GM21529 (cell line): Measurements from ENCODE around the gene SLC2A2.
"Not testable (repeated sequence)": the region's sequence is repeated elsewhere in the genome, so short reads cannot be mapped to it uniquely, and the experiment has no call there.

Experiments used
- ATAC-seq: cut with Tn5 transposase; IDR thresholded peaks from one replicate; pipeline ENCODE4 v1.9.1; 2021; ENCODE audit not compliant: unreplicated experiment

SLC2A2 gene

DNA sequence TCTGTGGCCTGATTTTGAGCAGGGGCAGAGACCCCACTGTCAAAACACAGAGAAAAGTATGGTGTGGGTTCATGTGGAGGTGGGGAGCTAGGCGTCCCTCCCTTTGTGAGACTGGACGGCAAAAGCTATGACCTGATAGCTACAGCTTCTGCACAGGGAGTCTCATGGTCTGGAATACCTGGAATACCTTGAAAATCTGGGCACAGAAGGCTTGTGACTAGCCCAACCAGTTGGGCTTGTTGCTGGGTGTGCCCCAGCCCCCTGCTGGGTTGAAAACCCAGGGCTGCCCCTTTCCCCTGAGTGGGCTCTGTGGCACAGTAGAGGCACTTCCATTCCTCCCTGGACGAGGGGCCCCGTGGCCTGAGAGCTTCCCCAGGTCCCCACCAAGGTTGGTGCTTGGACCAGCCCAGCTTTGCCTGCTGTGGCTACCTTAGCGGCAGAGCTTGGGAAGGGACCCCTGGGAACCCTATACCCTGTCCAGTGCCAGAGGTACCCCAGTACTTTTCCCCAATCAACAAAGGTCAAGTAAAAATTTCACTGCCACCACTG lies 37.3 kb downstream of the SLC2A2 start:
- no peak for ATAC-seq

- no peak for ATAC-seq
Measured at GRCh38 chr3:170988378-170988777, 38.1 kb downstream of the SLC2A2 start.

GRCh38 chr3:170985304-170985703 lies 41.2 kb downstream of the SLC2A2 start:
- no peak for ATAC-seq

- peak; percentile 96 for ATAC-seq
Measured at GRCh38 chr3:170982733-170983132, 43.8 kb downstream of the SLC2A2 start.

DNA sequence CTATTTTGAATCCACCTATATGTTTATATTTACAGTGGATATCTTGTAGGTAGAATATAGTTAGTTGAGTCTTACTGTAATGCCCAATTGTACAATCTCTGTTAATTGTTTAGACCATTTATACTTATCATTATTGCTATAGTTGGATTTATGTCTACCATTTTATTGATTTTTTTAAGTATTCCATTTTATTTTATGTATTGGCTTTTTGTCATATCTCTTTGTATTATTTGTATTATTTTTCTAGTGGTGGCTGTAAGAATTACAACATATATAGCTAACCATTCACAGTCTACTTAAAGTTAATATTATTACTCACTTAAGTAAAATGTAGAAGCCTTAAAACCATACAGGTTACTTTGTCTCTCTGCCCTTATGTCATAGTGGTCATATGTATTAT lies 46.1 kb downstream of the SLC2A2 start:
- ATAC-seq, result no peak

DNA sequence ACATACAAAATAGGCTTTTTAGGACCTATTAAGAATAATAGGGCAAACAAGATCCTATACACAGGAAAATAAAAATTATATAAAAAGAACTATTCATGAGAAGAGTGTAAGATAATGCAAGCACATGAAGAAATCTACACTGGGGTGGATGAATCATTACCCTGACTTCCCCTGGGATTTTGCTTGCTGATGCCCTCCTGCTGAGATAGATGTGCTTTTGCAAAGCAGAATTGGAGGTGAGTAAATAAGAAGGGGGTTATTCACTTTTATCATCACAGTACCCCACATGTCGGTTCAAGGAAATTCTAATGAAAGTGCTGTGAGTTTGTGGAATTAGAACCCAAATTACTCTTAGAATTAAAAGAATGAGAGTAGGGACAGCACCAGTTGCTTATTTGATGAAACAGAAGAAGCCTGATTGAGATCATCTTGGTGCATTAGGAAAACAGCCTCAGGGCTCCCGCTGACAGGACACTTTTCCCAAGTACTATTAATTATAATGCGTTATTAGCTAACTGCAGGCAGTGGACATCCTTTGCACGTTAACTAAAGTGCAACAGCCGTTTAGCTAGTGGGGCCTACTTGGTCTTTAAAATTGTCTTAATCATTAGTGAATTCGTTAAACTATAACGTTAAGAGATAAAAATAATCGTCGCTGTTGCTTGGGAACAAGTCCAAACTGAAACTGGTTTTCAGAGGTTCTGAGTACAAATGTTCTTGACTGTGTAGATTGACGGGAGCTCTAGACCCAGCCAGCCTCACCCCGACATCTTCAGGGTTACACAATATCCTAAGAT lies 48.4 kb downstream of the SLC2A2 start:
- ATAC-seq, result no peak

GRCh38 chr3:170976190-170976519 lies 50.4 kb downstream of the SLC2A2 start:
- ATAC-seq, result no peak

GRCh38 chr3:170975283-170976189 lies 51.0 kb downstream of the SLC2A2 start:
- ATAC-seq, result no peak

GRCh38 chr3:170974872-170975271 lies 51.6 kb downstream of the SLC2A2 start:
- no peak for ATAC-seq

- not testable (repeated sequence) for ATAC-seq
Measured at GRCh38 chr3:170972917-170973316, 53.6 kb downstream of the SLC2A2 start.

- ATAC-seq, result no peak
Measured at GRCh38 chr3:170967126-170967525, 59.4 kb downstream of the SLC2A2 start.

- ATAC-seq, result no peak
Measured at GRCh38 chr3:170966495-170966894, 60.0 kb downstream of the SLC2A2 start.

DNA sequence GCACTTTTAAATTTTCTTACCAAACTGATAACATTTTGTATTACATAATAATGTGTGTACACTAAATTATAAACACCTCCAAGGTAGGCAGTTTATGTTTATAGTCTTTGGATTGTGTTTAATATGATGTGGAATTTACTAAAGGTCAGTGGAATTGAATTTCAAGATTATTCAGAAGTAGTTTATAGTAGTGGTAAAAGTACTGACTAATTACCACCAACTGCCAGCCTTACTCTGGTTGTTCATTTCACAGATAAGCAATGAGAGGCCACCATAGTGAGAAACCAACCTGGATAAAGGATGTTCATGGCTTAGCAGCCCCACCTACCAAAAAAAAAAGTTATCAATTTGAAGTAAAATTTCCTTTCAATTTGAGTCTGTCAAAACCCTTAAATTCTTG lies 64.1 kb downstream of the SLC2A2 start:
- no peak for ATAC-seq

GRCh38 chr3:170961616-170962400 lies 64.7 kb downstream of the SLC2A2 start:
- no peak for ATAC-seq

- ATAC-seq, result no peak
Measured at GRCh38 chr3:170959457-170959856, 67.1 kb downstream of the SLC2A2 start.

DNA sequence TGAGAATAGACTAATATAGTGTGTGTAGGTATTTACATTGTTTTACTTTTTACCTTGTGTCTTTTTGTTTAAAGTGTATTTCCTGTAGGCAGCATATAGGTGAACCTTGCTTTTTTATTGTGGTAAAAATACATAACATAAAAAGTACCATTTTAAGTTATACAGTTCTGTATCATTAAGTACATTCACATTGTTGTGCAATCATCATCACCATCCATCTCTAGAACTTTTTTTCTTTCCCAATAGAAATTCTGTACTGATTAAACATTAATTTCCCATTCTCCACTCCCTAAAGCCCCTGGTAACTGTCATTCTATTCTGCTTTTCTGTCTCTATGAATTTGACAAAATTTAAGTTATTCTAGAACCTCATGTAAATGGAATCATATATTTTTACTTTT lies 69.9 kb downstream of the SLC2A2 start:
- ATAC-seq, result no peak

DNA sequence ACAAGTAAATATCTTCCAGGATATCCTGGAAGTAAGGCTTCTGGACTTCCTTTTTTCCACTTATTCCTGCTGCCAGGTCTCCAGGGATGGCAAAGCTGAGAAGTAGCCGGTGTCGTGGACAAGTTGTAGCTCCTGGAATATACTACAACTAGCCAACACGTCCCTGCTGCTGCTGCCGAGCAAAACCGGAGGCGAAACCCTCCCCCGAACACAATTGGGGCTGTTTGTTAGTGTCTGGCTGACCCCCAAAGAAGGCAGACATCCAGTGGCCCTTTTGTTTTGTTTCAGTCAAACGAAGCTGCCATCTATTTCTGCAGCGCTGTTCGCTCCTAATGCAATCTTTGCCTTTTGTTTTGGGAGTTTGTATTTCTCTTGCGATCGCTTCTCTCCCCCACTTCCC lies 72.8 kb downstream of the SLC2A2 start:
- ATAC-seq, result no peak

- no peak for ATAC-seq
Measured at GRCh38 chr3:170953229-170953628, 73.3 kb downstream of the SLC2A2 start.

- ATAC-seq, result no peak
Measured at GRCh38 chr3:170949211-170949610, 77.3 kb downstream of the SLC2A2 start.

- ATAC-seq, result no peak
Measured at GRCh38 chr3:170947018-170947769, 79.3 kb downstream of the SLC2A2 start.
